GM19240 (cell line): ENCODE data around the gene FFAR2.

ENCODE experiments used
- DNase-seq: peaks from one replicate; pipeline ENCODE4 v3.0.0; 2011; ENCODE audit warnings: low spot score; ENCODE audit not compliant: insufficient read length

FFAR2 gene

DNA sequence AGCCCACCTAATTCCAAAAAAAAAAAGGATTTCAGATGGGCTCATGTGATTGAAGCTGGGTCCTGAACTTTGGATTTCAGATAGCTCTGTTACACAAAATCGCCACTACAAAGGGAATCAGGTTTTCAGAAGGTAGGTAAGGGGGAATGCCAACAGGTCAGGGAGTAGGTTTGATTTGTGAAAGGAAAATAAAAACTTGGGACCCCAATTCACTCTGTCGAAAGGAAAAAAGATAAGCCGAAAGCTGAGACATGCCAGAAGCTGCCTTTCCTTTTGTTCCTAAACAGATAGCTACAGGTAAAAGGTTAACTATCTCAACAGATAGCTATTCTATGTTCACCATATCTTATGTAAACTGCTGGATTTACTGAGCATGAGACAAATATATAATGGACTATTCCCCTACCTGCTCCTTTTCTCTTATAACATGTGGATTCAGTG lies 38.2 kb downstream of the FFAR2 start:
- DNase-seq = no peak

DNA sequence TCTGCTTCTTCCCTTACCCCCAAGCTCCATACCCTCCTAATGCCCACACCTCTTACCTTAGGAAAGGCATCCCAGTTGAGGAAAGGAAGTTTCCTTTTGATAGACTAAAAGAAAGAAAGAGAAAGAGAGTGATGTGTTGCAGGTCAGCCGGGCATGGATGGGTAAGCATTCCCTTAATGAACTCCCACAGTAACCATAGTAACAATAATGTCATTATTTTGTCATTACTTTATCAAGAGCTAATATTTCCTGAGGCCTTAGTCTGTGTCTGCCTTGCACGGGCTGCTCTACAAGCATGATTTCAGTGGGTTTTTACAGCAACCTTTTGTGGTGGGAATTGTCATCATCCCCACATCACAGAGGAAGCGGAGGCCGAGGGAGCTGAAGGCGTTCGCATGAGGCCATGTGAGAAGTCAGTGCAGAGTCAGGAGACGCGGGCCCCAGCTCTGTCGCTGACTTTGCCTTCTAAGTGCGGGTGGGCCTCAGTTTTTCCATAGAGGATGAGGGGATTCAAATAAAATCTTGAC lies 39.7 kb downstream of the FFAR2 start:
- DNase-seq = no peak

DNA sequence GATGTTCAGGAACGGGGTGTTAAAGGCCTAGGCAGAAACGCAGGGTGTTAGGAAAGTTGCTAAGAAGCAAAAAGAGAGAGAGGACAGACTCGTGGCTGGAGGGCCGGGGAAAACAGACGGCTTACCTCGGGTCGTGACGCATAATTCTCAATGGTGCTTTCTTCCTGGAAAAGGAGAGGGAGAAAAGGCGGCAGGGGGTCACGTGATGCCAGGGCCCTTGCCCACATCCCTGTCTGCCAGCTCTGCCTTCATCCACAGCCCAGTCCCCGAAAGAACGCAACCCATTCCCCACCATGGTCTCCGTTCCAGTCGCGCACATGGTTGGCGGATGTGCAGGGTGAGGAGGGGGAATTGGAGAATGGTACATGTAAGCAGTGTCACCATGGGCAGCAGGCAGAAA lies 40.6 kb downstream of the FFAR2 start:
- no peak for DNase-seq

DNA sequence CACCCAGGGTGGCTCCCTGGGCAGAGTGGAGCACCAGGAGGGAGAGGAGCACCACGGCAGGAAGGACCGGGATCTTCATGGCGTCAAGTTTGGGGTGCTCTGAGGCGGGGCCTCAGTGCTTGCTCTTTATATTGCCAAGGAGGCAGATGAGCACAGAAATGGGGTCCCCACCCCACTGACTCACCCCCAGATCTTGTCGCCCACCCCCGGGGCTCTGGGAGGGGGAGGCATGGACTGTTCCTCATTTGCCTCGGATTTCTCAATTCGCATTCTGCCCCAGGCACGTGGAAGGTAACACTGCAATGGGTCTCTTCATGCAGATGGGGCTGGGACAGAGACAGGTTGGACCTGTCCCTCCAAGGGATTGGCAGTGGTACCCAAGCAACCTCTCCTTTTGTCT lies 42.3 kb downstream of the FFAR2 start, which contains the start of gene KRTDAP:
Gene KRTDAP (minus strand): TSS at position 101 of the 400 bp plus-strand sequence. CDS start 22 bp downstream, at position 79.
- no peak for DNase-seq

DNA sequence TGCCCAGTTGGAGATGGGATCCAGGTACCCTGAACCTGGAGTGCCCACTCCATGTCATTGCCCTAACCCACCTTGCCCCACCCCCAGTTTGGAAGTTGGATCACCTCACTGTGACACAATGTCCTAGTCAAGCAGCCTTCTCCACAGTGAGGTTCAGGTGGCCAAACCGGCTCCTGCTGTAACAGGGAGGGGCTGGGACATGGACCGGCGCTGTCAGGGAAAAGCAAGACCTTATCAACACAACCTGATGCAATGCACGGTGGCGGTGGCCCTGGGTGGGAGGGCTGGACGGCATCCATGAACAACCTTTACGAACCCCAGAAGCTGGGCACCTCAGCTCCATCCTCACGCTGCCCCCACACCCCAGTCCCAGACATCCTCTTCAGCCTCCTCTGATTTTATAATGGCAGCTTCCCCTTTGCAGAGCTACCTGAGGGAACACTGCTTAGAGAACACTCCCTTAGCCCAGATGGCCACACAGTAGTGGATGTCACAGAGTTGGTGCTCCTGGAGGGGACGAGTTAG lies 43.8 kb downstream of the FFAR2 start:
- no peak for DNase-seq

DNA sequence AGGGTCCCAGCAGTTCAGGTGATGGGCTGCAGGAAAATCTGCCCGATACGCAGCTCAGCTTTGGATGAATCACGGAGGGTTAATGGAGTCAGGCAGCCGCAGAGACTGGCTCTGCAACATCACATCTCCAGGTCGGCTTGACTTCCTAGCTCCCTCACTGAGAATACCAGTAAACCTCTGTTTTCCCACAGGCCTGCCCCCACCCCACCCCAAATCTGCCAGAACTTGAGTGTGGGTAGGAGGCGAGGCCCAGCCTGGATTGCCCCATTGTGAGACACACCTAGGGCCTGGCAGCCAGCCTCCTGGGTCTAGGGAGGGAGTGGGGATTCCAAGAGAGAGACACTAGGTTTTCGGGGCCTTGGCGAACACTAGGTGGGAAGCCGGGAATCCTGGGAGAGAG lies 45.9 kb downstream of the FFAR2 start:
- DNase-seq = no peak

DNA sequence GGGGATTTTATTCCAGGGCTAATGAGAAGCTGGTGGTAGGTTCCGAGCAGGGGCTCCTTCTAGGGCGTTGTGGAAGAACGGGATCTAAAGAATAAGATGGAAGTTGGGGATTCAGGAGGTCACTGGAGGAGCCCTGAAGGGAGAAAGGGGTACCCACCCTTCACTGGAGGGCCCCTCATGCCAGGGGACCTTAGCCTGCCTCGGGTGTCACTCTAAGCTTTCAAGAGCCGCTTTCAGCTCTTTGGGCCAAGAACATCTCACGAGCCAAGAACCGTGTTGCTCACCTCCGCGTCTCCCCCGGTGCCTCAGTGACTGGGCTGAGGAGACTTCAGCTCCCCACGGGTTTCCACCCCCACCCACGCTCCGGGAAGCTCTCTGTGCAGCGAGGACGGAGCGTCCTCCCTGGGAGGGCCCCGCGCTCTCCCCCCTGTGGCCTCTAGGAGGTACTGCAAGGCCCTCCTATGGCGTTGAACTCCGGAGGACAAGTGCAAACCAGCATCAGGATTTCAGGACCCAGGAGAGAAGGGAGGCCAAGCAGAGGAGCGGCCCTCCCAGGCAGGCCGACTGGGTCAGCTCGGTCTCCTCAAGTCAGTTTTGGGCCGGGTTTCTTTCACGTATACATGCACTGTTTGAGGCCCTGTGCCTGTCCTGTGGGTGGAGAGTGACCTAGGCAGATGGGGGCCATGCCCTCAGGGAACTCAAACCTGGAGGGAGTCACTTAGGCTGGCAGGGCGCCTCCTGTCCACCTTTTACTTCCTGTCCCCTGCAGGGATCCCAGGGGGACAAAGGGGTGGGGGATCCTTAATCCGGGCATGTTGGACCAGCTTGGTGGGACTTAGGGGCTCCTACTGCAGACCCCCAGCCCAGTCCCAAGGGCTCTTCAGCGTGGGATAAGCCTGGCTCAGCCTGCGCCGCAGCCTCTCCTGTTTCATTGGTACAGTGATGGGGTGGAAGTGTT lies 47.3 kb downstream of the FFAR2 start:
- DNase-seq = peak; percentile 88

DNA sequence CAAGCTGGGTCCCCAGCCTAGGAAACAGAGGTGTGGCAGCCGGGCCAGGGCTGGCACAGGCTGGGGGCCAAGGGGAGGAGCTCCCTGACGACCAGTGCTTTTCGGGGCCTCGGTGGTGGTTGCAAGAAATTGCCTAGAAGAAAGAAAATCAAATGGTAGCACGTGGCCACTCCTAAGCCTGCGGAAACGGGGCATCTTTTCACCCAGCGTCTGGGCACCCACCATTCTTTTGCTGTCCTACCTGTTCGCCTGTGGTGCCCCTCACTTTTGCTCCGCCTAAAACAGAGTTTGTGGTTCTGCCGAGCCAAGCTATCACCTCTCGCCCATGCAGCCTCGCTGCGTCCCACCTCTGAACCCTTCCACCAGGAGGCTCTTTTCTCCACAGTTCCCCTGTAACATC lies 49.3 kb downstream of the FFAR2 start:
- no peak for DNase-seq

DNA sequence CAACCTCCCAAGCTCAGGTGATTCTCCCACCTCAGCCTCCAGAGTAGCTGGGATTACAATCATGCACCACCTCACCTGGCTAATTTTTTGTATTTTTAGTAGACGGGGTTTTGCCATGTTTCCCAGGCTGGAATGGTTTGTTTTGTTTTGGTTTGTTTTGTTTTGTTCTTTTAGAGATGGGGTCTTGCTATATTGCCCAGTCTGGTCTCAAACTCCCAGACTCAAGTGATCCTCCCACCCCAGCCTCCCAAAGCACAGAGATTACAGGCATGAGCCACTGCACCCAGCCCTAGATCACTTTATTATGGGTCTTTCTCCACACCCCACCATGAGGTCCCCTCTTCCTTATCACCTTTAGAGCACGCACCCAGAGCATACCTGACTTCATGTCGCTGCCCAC lies 50.2 kb downstream of the FFAR2 start:
- no peak for DNase-seq

DNA sequence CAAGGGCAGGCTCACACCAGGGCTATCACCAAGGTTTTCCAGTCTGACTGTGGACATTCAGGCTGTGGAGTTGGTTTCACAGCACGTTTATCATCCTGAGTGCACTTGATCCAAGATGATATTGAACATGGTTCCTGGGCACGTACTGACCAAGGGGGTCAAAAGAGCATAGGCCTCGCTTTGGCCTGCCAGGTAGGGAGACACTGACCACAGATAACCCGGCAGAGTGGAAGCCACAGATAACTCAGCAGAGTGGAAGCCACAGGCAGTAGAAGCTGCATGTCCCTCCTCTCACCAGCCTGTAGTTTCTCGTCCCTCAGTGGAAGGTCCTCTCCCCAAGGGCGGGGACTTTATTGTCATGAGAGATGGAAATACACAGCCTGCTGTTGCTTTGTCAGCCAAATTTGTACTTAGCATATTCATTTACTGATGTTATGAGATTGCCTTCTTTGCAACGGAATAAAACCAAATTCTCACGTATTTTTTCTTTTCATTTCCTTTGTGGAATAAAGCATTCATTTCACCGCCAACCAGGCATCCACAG lies 51.0 kb downstream of the FFAR2 start:
- DNase-seq = no peak

DNA sequence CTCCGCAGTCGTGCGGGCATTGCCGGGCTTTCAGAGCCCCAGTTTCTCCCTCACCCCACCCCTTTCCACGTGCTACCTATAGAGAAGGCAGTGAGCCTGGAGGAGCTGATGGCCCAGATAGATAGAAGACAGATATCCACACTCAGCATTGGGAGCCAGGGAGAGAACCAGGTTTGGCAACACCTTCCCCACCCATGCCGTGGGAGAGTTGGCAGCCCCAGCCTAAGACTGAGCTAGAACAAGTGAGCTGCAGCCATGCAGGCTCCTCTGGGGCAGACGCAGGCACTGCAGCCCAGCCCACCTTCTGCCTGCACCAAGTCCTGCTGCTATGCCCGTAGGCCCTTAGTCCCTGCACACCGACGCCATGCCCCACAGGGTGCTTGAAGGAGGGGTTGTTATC lies 52.6 kb downstream of the FFAR2 start:
- DNase-seq = no peak
